GM10248 (cell line): ENCODE measurements around the gene FXYD3.

Source experiments
- CTCF ChIA-PET: fragments of 300-600 bp; sonication (Branson Sonifier 250); formaldehyde crosslinking; extraction: SDS; loops from one replicate; lab custom pipeline; 2021; ENCODE audit warnings: antibody characterized with exemption; lab: Yijun Ruan, JAX
- POLR2A ChIA-PET: fragments of 350-650 bp; sonication (Branson Sonifier 250); formaldehyde crosslinking; extraction: SDS; loops from one replicate; lab custom pipeline; 2020; ENCODE audit warnings: antibody characterized with exemption; lab: Yijun Ruan, JAX
- DNase-seq: peaks from one replicate; pipeline ENCODE4 v3.0.0; 2012; ENCODE audit errors: extremely low spot score
- CTCF ChIP-seq: IDR thresholded peaks from 2 replicates; pipeline ENCODE4 v1.5.1; 2012; ENCODE audit warnings: mild to moderate bottlenecking, low read depth; ENCODE audit errors: extremely low read depth, missing control alignments, control extremely low read depth

Gene FXYD3

GRCh38 chr19:35070471-35070870 is 45.2 kb upstream of the FXYD3 start:
- POLR2A ChIA-PET = no interaction called here

GRCh38 chr19:35073516-35073915 is 42.1 kb upstream of the FXYD3 start:
- ChIA-PET CTCF (no interaction called here), POLR2A (no interaction called here)
- DNase-seq = no peak
- no peak for TF ChIP-seq CTCF

More at GRCh38 chr19:35070471-35070870, 45.2 kb upstream of the FXYD3 start:
- no peak for TF ChIP-seq CTCF
- CTCF ChIA-PET = interaction anchor here (1.1 to 3.3 kb wide), 6 partner anchors 16 to 71 kb away, joined by 4 to 21 read pairs (median 7); partner anchors contain the start of genes FXYD1 and LGI4
- no peak for DNase-seq

- CTCF ChIA-PET = interaction anchor here (1.5 kb wide), 1 partner anchor 62 kb away, joined by 4 read pairs; no protein-coding TSS in a partner anchor
Measured at GRCh38 chr19:35073941-35074340, 41.7 kb upstream of the FXYD3 start.

GRCh38 chr19:35074426-35075201 is 41.0 kb upstream of the FXYD3 start:
- POLR2A ChIA-PET = no interaction called here
- no peak for DNase-seq
- no peak for TF ChIP-seq CTCF
- CTCF ChIA-PET = interaction anchor here (1.5 kb wide), 1 partner anchor 61 kb away, joined by 4 read pairs; no protein-coding TSS in a partner anchor

More at GRCh38 chr19:35073941-35074340, 41.7 kb upstream of the FXYD3 start:
- POLR2A ChIA-PET = no interaction called here
- no peak for DNase-seq
- no peak for TF ChIP-seq CTCF

GRCh38 chr19:35075202-35076025 is 40.2 kb upstream of the FXYD3 start:
- ChIA-PET POLR2A (no interaction called here), CTCF (interaction anchor here (1.5 to 8.3 kb wide), 2 partner anchors 8 to 60 kb away, joined by 4 to 38 read pairs; no protein-coding TSS in a partner anchor)
- no peak for TF ChIP-seq CTCF
- no peak for DNase-seq

- no peak for TF ChIP-seq CTCF
- ChIA-PET CTCF (interaction anchor here (8.3 kb wide), 1 partner anchor 9 kb away, joined by 38 read pairs; no protein-coding TSS in a partner anchor), POLR2A (no interaction called here)
- DNase-seq = no peak
Measured at GRCh38 chr19:35076026-35076370, 39.6 kb upstream of the FXYD3 start.
